Chondrocyte (in vitro differentiated cells): ENCODE measurements around the gene WFDC10B. TPM values are rescaled to one million over a fixed set of nuclear protein-coding genes. Genes with fewer than 3 reads are reported as not detected.
"Not testable (repeated sequence)": the region's sequence is repeated elsewhere in the genome, so short reads cannot be mapped to it uniquely, and the experiment has no call there.

Experiments used
- DNase-seq: peaks from one replicate; pipeline ENCODE4 v3.0.0; 2021; ENCODE audit warnings: mixed read lengths, low spot score
- H3K27ac Mint-ChIP-seq: one replicate; pipeline ENCODE4 v1.8.0; 2021; ENCODE audit warnings: mild to moderate bottlenecking, moderate library complexity, mixed read lengths; ENCODE audit not compliant: unreplicated experiment
- H3K27me3 Mint-ChIP-seq: 2 replicates; pipeline ENCODE4 v1.8.0; 2021; ENCODE audit warnings: low read depth, mixed read lengths
- H3K36me3 Mint-ChIP-seq: 2 replicates; pipeline ENCODE4 v1.8.0; 2021; ENCODE audit warnings: low read depth, mixed read lengths
- H3K4me1 Mint-ChIP-seq: 2 replicates; pipeline ENCODE4 v1.8.0; 2021; ENCODE audit warnings: low read depth, mild to moderate bottlenecking, mixed read lengths
- H3K4me3 Mint-ChIP-seq: one replicate; pipeline ENCODE4 v1.8.0; 2021; ENCODE audit warnings: mild to moderate bottlenecking, moderate library complexity, mixed read lengths; ENCODE audit not compliant: unreplicated experiment
- H3K9me3 Mint-ChIP-seq: 2 replicates; pipeline ENCODE4 v1.8.0; 2021; ENCODE audit warnings: low read depth, mixed read lengths
- CTCF ChIP-seq: fragments of 200-600 bp; sonication (generic); IDR thresholded peaks from 2 replicates; pipeline ENCODE4 v1.5.0; 2021; ENCODE audit warnings: antibody characterized with exemption, mild to moderate bottlenecking, moderate library complexity
- total RNA-seq: library from RNA; stranded (reverse); gene quantifications from 3 replicates; pipeline ENCODE4 v1.2.1, GENCODE V29; 2021

WFDC10B gene
- total RNA-seq, 1 donor from 2014 or later: not detected

- Mint-ChIP-seq H3K4me1 (no peaks in the 10 kb centered on the region), H3K4me3 (no peak within 1 kb of the TSS), H3K27me3 (peaks cover 14% of the 10 kb centered on the region), H3K9me3 (peaks cover 7% of the 10 kb centered on the region), H3K27ac (no peak within 1 kb of the TSS), H3K36me3 (no peaks in the 10 kb centered on the region)
- DNase-seq: no peak
- no peak for TF ChIP-seq CTCF
Observed at GRCh38 chr20:45722047-45722446, 17.2 kb upstream of the WFDC10B start, which contains the start of gene SPINT4. Gene SPINT4 (plus strand): TSS chr20:45722347. CDS start chr20:45722368, 21 bp downstream.

GRCh38 chr20:45716141-45716688 lies 11.4 kb upstream of the WFDC10B start:
- not testable (repeated sequence) for DNase-seq, H3K4me1 Mint-ChIP-seq, H3K36me3 Mint-ChIP-seq, H3K4me3 Mint-ChIP-seq, H3K27ac Mint-ChIP-seq
- Mint-ChIP-seq H3K9me3 (peaks cover 15% of the 10 kb centered on the region), H3K27me3 (peaks cover 12% of the 10 kb centered on the region)

GRCh38 chr20:45701873-45702272 lies 2.9 kb downstream of the WFDC10B start, which contains the start of gene WFDC13:
Gene WFDC13 (plus strand): TSS chr20:45702038. CDS start chr20:45702124, 86 bp downstream.
- DNase-seq: no peak
- Mint-ChIP-seq H3K27ac (no peak within 1 kb of the TSS), H3K9me3 (no peaks in the 10 kb centered on the region), H3K4me1 (no peaks in the 10 kb centered on the region), H3K36me3 (no peaks in the 10 kb centered on the region), H3K4me3 (no peak within 1 kb of the TSS), H3K27me3 (peaks cover 12% of the 10 kb centered on the region)
- no peak for TF ChIP-seq CTCF

GRCh38 chr20:45701104-45701503 lies 3.7 kb downstream of the WFDC10B start:
- no peak for DNase-seq
- H3K36me3 Mint-ChIP-seq: no peaks in the 10 kb centered on the region
- peaks cover 2% of the 10 kb centered on the region for H3K9me3 Mint-ChIP-seq
- H3K27ac Mint-ChIP-seq: no peak overlapping the region
- TF ChIP-seq CTCF: no peak
- H3K27me3 Mint-ChIP-seq: peaks cover 12% of the 10 kb centered on the region
- H3K4me1 Mint-ChIP-seq: no peaks in the 10 kb centered on the region
- H3K4me3 Mint-ChIP-seq: no peak overlapping the region

GRCh38 chr20:45695496-45695895 lies 9.3 kb downstream of the WFDC10B start:
- no peak overlapping the region for H3K4me3 Mint-ChIP-seq
- no peak for DNase-seq
- no peaks in the 10 kb centered on the region for H3K36me3 Mint-ChIP-seq

GRCh38 chr20:45693346-45693745 lies 11.5 kb downstream of the WFDC10B start:
- H3K27ac Mint-ChIP-seq: not testable (repeated sequence)

More at GRCh38 chr20:45695496-45695895, 9.3 kb downstream of the WFDC10B start:
- no peak overlapping the region for H3K27ac Mint-ChIP-seq
- no peak for TF ChIP-seq CTCF
- H3K4me1 Mint-ChIP-seq: no peaks in the 10 kb centered on the region
- H3K9me3 Mint-ChIP-seq: peaks cover 6% of the 10 kb centered on the region
- H3K27me3 Mint-ChIP-seq: no peaks in the 10 kb centered on the region

More at GRCh38 chr20:45693346-45693745, 11.5 kb downstream of the WFDC10B start:
- H3K27me3 Mint-ChIP-seq, DNase-seq, H3K9me3 Mint-ChIP-seq, H3K4me1 Mint-ChIP-seq, H3K36me3 Mint-ChIP-seq, H3K4me3 Mint-ChIP-seq: not testable (repeated sequence)
